Measurements from ENCODE around the gene CNKSR3. TPM values are rescaled to one million over a fixed set of nuclear protein-coding genes. Genes with fewer than 3 reads are reported as not detected.

The CNKSR3 gene
- total RNA-seq, 4 donors from 2014 or later = 10.4 to 23.9 (median 19.6) TPM

GRCh38 chr6:154466139-154466538 is 44.3 kb downstream of the CNKSR3 start:
- H3K4me1 ChIP-seq = peaks cover 12 to 25% (median 19%) of the 10 kb centered on the region in 4 donors
- DNase-seq (ENCODE audit: extremely low spot score) = no peak
- H3K9me3 ChIP-seq = no peaks in the 10 kb centered on the region
- intact Hi-C loops (cut with DNase I) = no loop called here
- TF ChIP-seq POLR2A (IDR thresholded peaks at IDR 0.05; ENCODE audit: low read depth) (no peak), CTCF (IDR thresholded peaks at IDR 0.05) (no peak), EP300 (IDR thresholded peaks at IDR 0.05) (no peak), POLR2AphosphoS5 (IDR thresholded peaks at IDR 0.05) (no peak)
- no peak overlapping the region for H3K4me3 ChIP-seq
- 94% methylated on average over 3 of the region's 3 CpGs for WGBS
- no peaks in the 10 kb centered on the region for H3K27me3 ChIP-seq
- H3K36me3 ChIP-seq = no peaks in the 10 kb centered on the region
- no peak overlapping the region for H3K27ac ChIP-seq (replicated peaks in 1 of 4)

GRCh38 chr6:154463573-154464419 is 46.7 kb downstream of the CNKSR3 start:
- no peak for DNase-seq (ENCODE audit: extremely low spot score)
- 82% methylated on average over 7 of the region's 7 CpGs for WGBS
- Histone ChIP-seq H3K36me3 (no peaks in the 10 kb centered on the region), H3K27me3 (no peaks in the 10 kb centered on the region), H3K4me3 (no peak overlapping the region), H3K4me1 (peaks cover 12 to 48% (median 41%) of the 10 kb centered on the region in 4 donors), H3K27ac (replicated peaks in 1 of 4) (no peak overlapping the region), H3K9me3 (no peaks in the 10 kb centered on the region)
- no peak for TF ChIP-seq POLR2A (IDR thresholded peaks at IDR 0.05; ENCODE audit: low read depth)
- TF ChIP-seq POLR2AphosphoS5 (IDR thresholded peaks at IDR 0.05) = no peak
- TF ChIP-seq CTCF (IDR thresholded peaks at IDR 0.05) = no peak
- TF ChIP-seq EP300 (IDR thresholded peaks at IDR 0.05) = no peak
- intact Hi-C loops (cut with DNase I) = no loop called here

DNA sequence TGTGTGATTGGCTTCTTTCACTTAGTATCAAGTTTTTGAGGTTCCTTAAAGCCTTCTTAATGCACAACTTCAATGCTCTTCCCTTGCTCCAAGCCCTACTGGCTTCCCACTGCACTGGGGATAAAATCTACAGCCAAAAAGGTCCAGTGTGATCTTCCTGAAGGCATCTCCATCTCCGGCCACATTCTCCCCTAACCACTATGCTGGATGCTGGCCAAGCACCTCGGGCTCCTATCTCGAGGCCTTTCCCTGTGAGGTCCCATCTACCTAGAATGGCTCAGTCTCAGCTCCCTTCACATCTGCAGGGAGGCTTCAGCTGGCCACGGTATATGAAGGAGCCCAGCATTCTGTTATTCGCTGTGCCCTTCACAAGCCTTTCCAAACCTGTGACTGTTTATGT is 48.1 kb downstream of the CNKSR3 start:
- Histone ChIP-seq H3K36me3 (no peaks in the 10 kb centered on the region), H3K27ac (replicated peaks in 1 of 4) (no peak overlapping the region), H3K4me1 (peaks cover 26 to 61% (median 54%) of the 10 kb centered on the region in 4 donors), H3K9me3 (no peaks in the 10 kb centered on the region), H3K27me3 (no peaks in the 10 kb centered on the region), H3K4me3 (no peak overlapping the region)
- 43% methylated on average over 5 of the region's 5 CpGs for WGBS
- TF ChIP-seq CTCF (IDR thresholded peaks at IDR 0.05) (no peak), POLR2A (IDR thresholded peaks at IDR 0.05; ENCODE audit: low read depth) (no peak), POLR2AphosphoS5 (IDR thresholded peaks at IDR 0.05) (no peak), EP300 (IDR thresholded peaks at IDR 0.05) (no peak)
- DNase-seq (ENCODE audit: extremely low spot score) = no peak
- intact Hi-C loops (cut with DNase I) = no loop called here

DNA sequence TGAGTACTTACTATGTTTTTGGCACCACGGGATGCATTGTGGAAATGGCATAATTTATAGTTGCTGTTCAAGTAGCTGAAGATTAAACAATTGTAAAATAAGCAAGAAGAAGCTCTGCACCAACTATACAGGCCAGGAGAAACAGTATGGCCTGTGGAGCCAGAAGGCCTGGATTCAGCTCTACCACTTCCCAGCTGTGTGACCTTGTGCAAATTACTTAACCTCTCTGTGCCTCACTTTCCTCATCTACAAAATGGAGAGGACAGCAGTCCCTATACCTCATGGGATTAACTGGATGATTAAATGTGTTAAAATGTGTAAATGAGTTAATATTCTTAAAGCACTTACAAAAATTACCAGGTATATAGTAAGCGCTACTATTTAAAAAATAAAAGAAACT is 49.1 kb downstream of the CNKSR3 start:
- Histone ChIP-seq H3K9me3 (no peaks in the 10 kb centered on the region), H3K27me3 (no peaks in the 10 kb centered on the region), H3K36me3 (no peaks in the 10 kb centered on the region), H3K4me3 (no peak overlapping the region), H3K27ac (replicated peaks in 1 of 4) (no peak overlapping the region), H3K4me1 (peaks cover 28 to 71% (median 62%) of the 10 kb centered on the region in 4 donors)
- no peak for DNase-seq (ENCODE audit: extremely low spot score)
- TF ChIP-seq POLR2AphosphoS5 (IDR thresholded peaks at IDR 0.05) (no peak), CTCF (IDR thresholded peaks at IDR 0.05) (no peak), POLR2A (IDR thresholded peaks at IDR 0.05; ENCODE audit: low read depth) (no peak)
- intact Hi-C loops (cut with DNase I) = no loop called here
- 89% methylated on average over 2 of the region's 2 CpGs for WGBS
